ENCODE measurements around the gene GRAMD2A.

GRAMD2A gene

DNA sequence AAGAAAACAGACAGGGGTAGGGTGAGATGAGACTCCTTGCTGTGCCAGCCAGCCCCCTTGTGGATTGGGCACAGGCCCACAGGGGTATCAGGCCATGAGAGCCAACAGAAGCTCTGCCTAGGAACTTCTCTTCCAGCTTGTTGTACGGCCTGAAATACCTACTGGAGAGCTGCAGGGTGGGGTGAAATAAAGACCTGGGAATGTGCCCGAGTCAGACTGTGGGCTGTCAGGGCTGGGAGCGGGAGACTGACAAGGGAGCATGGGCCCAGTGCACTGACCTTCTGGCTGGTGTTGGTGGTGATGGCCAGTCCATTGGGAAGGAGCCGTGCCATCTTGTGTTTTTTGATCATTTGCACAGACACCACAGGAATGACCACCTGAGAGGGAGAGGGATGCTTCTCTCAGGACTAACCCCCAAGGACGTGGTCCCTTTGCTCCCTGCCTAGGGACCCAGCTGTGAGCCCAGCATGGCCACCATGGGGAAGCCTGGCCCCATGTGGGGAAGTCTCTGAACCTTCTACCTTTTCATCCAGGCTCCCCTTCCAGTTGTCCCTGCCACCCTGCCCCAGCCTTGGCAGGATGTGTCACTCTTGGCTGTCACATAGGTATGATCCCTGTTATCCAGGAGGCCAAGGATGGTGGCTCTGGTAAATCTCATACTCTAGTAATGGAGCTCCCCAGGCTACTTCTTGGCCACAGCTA, 30.7 kb downstream of the GRAMD2A start:
- no peak for FAIRE-seq

GRCh38 chr15:72163719-72164118, 33.9 kb downstream of the GRAMD2A start:
- FAIRE-seq: no peak

DNA sequence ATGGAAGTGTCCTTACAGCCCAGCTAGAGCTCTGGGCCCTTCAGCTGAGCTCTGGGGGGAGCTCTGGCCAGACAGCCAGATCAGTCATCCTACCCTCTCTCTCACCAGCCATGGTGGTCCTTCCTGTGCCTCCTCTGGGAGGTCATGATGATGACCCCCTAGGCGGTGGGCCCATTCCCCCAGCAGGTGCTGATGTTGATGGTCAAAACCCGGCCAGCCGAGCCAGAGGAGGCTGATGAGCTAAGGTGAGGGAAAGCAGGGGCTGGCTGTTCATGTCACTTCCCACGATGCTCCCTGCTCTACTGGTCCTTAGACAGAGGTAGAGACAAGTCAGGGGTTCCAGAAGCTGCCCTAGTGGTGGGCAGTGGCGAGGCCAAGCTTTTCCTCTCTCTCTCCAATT, 35.0 kb downstream of the GRAMD2A start:
- FAIRE-seq: no peak

- FAIRE-seq: no peak
These were observed 36.0 kb downstream of the GRAMD2A start for GRCh38 chr15:72161361-72162132.

DNA sequence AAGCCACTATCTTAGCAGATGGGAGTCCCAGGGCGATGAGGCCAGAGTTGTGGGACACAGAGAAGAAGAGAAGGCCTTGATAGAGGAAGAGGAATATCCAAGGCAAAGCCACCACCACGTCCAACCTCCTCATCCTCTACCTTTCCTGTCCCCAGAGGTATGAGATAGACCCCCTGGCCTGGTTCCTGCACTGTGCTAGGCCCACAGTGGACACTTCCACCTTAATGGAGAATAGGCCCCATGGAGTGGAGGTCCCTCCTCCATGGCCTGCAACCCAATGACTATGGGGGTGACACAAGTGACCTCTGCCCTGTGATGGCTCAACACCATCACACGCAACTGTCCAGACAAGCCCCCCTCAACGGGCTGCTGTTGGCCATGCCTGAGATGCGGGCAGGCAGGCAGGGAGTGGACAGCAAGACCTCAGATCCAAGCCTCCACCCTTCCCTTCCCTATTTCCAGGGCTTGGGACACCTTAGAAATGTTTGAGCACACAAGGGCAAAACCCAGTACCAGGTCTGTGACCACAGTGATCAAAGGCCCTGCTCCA, 36.8 kb downstream of the GRAMD2A start:
- FAIRE-seq: no peak

DNA sequence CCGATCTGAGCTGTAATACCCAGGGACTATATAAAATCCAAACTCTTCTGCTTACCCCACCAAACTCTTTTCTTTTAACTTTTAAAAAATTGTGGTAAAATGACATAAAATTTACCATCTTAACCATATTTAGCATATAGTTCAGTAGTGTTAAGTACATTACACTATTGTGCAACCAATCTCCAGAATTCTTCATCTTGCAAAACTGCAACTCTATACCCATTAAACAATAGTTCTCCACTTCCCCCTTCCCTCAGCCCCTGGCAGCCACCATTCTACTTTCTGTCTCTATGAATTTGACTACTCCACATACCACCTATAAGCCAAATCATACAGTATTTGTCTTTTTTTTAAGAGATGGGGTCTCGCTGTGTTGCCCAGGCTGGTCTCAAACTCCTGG, 40.7 kb downstream of the GRAMD2A start:
- FAIRE-seq: no peak

GRCh38 chr15:72155635-72156616, 41.7 kb downstream of the GRAMD2A start:
- FAIRE-seq: no peak

GRCh38 chr15:72155003-72155621, 42.5 kb downstream of the GRAMD2A start:
- no peak for FAIRE-seq

- FAIRE-seq: no peak
These were observed 43.3 kb downstream of the GRAMD2A start for GRCh38 chr15:72154316-72154715.

DNA sequence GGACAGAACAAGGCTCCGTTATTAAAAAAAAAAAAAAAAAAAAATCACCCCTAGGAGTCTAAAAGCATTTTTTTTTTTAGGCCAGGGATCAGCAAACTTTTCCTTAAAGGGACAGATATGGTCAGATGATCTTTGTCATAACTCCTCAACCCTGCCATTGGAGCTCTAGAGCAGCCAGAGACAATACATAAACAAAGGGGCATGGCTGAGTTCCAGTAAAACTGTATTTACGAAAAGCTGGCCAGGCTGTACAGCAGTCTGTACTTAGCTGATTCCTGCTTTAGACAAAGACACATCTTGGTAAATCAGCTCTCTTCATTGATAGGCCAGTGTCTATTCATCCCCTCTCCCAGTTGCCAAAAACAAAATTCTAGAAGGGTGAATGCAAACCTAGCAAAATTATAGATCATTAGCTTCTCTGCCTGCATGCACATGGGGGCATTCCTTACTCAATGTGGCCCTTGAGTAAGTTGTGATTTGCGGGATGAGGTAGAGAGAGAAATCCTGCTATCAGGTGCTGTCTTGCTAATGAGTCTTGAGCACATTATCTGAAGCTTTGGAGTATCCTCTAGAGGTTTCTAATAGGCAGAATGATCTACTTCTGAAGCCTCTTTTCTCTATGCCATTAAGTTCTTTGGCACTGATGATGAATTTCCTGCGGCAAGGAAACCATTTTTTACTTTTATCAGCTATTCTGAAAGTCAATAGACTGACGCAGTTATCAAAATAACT, 44.2 kb downstream of the GRAMD2A start:
- no peak for FAIRE-seq

GRCh38 chr15:72147418-72147817, 50.2 kb downstream of the GRAMD2A start:
- no peak for FAIRE-seq

GRCh38 chr15:72146934-72147333, 50.7 kb downstream of the GRAMD2A start:
- FAIRE-seq: no peak

DNA sequence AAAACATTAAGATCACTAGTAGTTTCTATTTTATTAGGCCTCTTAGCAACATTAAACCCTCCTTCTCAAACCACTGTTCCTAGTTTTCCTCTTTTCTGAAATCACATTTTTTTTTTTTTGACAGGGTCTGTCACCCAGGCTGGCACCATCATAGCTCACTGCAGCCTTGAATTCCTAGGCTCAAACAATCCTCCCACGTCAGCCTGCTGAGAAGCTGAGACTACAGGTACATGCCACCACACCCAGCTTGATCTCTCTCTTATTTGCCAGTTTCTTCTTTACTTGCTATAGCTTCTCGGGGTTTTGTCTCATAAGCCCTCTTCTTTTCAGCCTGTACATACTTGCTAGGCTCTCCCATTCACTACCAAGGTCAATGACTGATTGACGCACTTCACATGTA, 51.4 kb downstream of the GRAMD2A start:
- no peak for FAIRE-seq

DNA sequence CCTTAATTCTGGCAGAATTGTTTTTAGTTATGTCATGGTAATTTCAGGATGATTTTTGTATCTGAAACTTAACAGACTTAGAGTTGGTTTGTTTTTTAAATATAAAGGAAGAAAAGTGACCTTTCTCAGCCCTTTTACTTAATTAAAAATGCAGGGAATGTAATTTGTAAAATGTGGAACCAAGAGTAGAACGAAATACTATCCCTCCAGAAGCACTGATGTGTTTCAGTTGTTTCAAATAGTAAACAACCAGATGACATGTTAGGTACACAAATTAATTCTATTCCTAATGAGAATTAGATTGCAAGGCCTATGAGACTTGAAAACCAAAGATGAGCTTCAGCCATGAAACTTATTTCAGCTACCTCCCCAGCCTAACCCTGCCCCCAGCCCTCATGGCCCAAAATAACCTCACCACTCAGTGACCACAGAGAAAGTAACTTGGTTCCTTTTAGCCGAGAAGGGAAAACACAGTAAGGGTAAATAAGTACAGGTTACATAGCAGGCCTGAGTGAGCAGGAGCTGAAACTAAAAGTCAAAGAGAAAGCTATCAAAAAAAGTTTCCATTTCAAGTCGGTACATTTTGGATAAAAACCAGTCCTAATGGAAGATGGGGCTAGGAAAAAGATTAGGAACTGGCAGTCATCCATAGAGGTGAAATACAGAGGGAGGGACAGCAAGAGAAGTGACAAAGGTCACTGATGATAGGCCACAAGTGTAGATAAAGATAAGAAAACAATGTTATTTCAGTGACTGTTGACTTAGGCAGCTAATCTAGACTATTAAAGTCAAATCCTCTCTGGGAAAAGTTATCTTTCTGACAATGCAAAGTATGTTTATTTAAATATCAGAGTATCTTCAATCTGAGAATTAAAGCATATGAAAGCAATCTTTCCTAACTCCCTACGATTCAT, 56.2 kb downstream of the GRAMD2A start:
- no peak for FAIRE-seq

- FAIRE-seq: no peak
These were observed 57.5 kb downstream of the GRAMD2A start for GRCh38 chr15:72140088-72140487.

DNA sequence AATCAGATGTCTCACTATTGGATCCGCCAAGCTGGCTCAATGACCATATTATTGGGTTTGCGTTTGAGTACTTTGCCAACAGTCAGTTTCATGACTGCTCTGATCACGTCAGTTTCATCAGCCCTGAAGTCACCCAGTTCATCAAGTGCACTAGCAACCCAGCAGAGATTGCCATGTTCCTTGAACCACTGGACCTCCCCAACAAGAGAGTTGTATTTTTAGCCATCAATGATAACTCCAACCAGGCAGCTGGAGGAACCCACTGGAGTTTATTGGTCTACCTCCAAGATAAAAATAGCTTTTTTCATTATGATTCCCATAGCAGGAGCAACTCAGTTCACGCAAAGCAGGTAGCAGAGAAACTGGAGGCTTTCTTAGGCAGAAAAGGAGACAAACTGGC, 57.9 kb downstream of the GRAMD2A start:
- no peak for FAIRE-seq

- no peak for FAIRE-seq
These were observed 61.2 kb downstream of the GRAMD2A start for GRCh38 chr15:72136170-72137051.

DNA sequence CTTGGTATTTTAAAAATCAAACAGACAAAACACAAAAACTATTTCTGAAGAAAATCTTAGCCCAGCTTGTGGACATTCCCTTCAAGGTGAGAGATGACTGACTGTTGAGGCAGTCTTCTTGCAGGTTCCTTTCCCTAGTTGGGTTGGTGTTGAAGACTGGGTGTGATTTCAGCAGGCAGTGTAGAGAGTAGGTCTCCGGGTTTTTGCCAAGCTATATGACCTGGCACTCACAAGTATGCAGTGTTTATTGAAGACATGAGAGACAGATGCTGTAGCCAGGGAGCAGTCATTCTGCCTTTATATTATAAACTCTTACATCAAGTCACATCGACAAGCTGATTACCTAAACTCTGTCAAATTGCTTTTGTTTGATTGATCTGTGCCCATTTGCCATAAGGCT, 61.9 kb downstream of the GRAMD2A start:
- FAIRE-seq: no peak

GRCh38 chr15:72133211-72133610, 64.4 kb downstream of the GRAMD2A start:
- no peak for FAIRE-seq

Measured in endometrium (tissue), 2 donors.